Measurements from ENCODE around the gene ZSCAN21.
A peak's percentile ranks its signal among the peaks of the same experiment; 100 is the strongest.

ZSCAN21 gene

GRCh38 chr7:100101016-100101862, 51.7 kb downstream of the ZSCAN21 start, which contains the start of the genes AP4M1 and MCM7:
AP4M1 (plus strand) TSS chr7:100101643; CDS start chr7:100101715, 72 bp downstream.
MCM7 (minus strand) TSS chr7:100101397; CDS start chr7:100101294, 103 bp downstream.
- peak; percentile 98 for DNase-seq

- no peak for DNase-seq
Observed at GRCh38 chr7:100102950-100103840, 53.6 kb downstream of the ZSCAN21 start.

- DNase-seq: no peak
Observed at GRCh38 chr7:100105534-100105933, 56.0 kb downstream of the ZSCAN21 start.

GRCh38 chr7:100106633-100107032, 57.1 kb downstream of the ZSCAN21 start:
- DNase-seq: no peak

GRCh38 chr7:100107125-100107737, 57.7 kb downstream of the ZSCAN21 start:
- no peak for DNase-seq

GRCh38 chr7:100107890-100108289, 58.3 kb downstream of the ZSCAN21 start:
- DNase-seq: no peak

GRCh38 chr7:100109521-100110163, 60.1 kb downstream of the ZSCAN21 start:
- no peak for DNase-seq

- DNase-seq: no peak
Observed at GRCh38 chr7:100111156-100111555, 61.6 kb downstream of the ZSCAN21 start.

GRCh38 chr7:100111914-100112313, 62.3 kb downstream of the ZSCAN21 start:
- no peak for DNase-seq
